ENCODE data around the gene RASSF5. TPM values are rescaled to one million over a fixed set of nuclear protein-coding genes. Genes with fewer than 3 reads are reported as not detected.

The RASSF5 gene
- polyA plus RNA-seq, 2 of the 4 experiments (the other 2 are of a cell fraction): 2.0 to 2.2 TPM

GRCh38 chr1:206510371-206510770 lies 3.0 kb downstream of the RASSF5 start:
- Histone ChIP-seq H3K9me3 (no peaks in the 10 kb centered on the region), H3K4me1 (peaks cover 18% of the 10 kb centered on the region), H3K4me2 (no peak overlapping the region), H3K27ac (no peak overlapping the region), H3K4me3 (no peak overlapping the region)
- 74% methylated on average over 5 of the region's 5 CpGs for WGBS (ENCODE audit: missing lambda C conversion rate)
- POLR2A ChIA-PET: no interaction called here
- ATAC-seq (no peak), FAIRE-seq (no peak), DNase-seq (ENCODE audit: low read depth in 1 of 2, low spot score in 1 of 2) (no peak)
- CTCF ChIA-PET: no interaction called here
- TF ChIP-seq ZNF302 (CRISPR knock-in tag; IDR thresholded peaks at IDR 0.05): no peak
- TF ChIP-seq, protein P1, sequence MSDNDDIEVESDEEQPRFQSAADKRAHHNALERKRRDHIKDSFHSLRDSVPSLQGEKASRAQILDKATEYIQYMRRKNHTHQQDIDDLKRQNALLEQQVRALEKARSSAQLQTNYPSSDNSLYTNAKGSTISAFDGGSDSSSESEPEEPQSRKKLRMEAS (IDR thresholded peaks at IDR 0.05): no peak
- TF ChIP-seq EHF (CRISPR knock-in tag; IDR thresholded peaks at IDR 0.05): no peak
- no peak for TF ChIP-seq HOXB5 (CRISPR knock-in tag; IDR thresholded peaks at IDR 0.05)
- TF ChIP-seq, protein P2, sequence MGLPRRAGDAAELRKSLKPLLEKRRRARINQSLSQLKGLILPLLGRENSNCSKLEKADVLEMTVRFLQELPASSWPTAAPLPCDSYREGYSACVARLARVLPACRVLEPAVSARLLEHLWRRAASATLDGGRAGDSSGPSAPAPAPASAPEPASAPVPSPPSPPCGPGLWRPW (IDR thresholded peaks at IDR 0.05): no peak

GRCh38 chr1:206511362-206512057 lies 4.2 kb downstream of the RASSF5 start:
- DNase-seq (ENCODE audit: low read depth in 1 of 2, low spot score in 1 of 2) (no peak), FAIRE-seq (no peak), ATAC-seq (no peak)
- Histone ChIP-seq H3K4me3 (no peak overlapping the region), H3K9me3 (no peaks in the 10 kb centered on the region), H3K4me1 (peaks cover 18% of the 10 kb centered on the region), H3K4me2 (no peak overlapping the region), H3K27ac (no peak overlapping the region)
- 85% methylated on average over 12 of the region's 14 CpGs for WGBS (ENCODE audit: missing lambda C conversion rate)
- TF ChIP-seq ZFP36 (IDR thresholded peaks at IDR 0.05; ENCODE audit: borderline replicate concordance, partially characterized antibody) (no peak), HOXB13 (CRISPR knock-in tag; IDR thresholded peaks at IDR 0.05; ENCODE audit: low read depth) (no peak), SMC3 (IDR thresholded peaks at IDR 0.05) (no peak), POLR2A (IDR thresholded peaks at IDR 0.05; ENCODE audit: low read length) (no peak)
- TF ChIP-seq, protein P3, sequence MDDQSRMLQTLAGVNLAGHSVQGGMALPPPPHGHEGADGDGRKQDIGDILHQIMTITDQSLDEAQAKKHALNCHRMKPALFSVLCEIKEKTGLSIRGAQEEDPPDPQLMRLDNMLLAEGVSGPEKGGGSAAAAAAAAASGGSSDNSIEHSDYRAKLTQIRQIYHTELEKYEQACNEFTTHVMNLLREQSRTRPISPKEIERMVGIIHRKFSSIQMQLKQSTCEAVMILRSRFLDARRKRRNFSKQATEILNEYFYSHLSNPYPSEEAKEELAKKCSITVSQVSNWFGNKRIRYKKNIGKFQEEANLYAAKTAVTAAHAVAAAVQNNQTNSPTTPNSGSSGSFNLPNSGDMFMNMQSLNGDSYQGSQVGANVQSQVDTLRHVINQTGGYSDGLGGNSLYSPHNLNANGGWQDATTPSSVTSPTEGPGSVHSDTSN (IDR thresholded peaks at IDR 0.05): no peak
- ChIA-PET POLR2A (no interaction called here), CTCF (interaction anchor here (1.2 to 2.4 kb wide), 4 partner anchors 14 to 33 kb away, joined by 3 to 11 read pairs (median 6); no protein-coding TSS in a partner anchor)

DNA sequence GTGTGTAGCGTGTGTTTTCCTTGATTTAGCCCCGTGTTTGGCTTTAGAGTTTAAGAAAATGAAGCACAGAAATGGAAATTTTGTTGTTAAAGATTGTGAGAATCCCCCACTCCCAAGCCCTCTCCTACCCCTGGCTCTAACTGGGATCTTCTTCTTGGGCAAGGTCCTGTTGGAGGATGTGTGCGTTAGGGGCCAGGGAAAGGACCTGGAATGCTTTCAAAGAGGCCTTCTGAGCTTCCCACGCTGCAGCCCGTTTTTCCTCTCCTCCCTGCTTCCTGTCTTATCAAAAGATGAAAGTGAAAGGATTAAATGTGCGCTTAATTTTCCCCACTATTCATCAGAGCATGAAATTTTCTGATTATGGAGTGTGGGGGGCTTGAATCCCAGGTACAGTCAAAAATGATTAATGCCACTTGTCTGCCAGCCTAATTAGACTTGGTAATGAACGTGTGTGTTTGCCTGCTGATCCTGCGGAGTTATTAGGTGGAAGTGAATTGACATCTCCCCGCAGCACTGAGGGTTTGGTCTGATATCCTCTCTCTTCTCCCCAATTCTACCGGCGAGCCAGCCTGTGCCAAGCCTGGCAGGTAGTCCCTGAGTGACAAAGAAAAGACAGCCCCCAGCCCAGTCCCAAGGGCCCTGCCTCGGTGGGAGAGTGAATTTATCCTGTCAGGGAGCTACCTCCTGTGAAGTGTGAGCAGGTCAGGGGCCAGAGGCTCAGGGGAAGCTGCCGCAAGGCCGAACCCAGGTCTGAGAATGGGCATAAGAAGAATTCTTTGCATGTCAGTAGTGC lies 4.9 kb downstream of the RASSF5 start:
- WGBS (ENCODE audit: missing lambda C conversion rate): 77% methylated on average over 14 of the region's 14 CpGs
- no peak for ATAC-seq
- TF ChIP-seq RNF2 (IDR thresholded peaks at IDR 0.05; ENCODE audit: borderline replicate concordance, low read depth) (no peak), ESRRA (IDR thresholded peaks at IDR 0.05; ENCODE audit: borderline replicate concordance, low read length) (no peak), ATOH8 (CRISPR knock-in tag; IDR thresholded peaks at IDR 0.05; ENCODE audit: low read depth) (no peak), FOSB (CRISPR knock-in tag; IDR thresholded peaks at IDR 0.05) (no peak), CTCF (IDR thresholded peaks at IDR 0.05) (no peak), HOXB13 (CRISPR knock-in tag; IDR thresholded peaks at IDR 0.05; ENCODE audit: low read depth) (no peak), REST (IDR thresholded peaks at IDR 0.05) (no peak), MYC (IDR thresholded peaks at IDR 0.05; ENCODE audit: borderline replicate concordance, low read length) (no peak), JUN (IDR thresholded peaks at IDR 0.05) (no peak)
- TF ChIP-seq, protein P4, sequence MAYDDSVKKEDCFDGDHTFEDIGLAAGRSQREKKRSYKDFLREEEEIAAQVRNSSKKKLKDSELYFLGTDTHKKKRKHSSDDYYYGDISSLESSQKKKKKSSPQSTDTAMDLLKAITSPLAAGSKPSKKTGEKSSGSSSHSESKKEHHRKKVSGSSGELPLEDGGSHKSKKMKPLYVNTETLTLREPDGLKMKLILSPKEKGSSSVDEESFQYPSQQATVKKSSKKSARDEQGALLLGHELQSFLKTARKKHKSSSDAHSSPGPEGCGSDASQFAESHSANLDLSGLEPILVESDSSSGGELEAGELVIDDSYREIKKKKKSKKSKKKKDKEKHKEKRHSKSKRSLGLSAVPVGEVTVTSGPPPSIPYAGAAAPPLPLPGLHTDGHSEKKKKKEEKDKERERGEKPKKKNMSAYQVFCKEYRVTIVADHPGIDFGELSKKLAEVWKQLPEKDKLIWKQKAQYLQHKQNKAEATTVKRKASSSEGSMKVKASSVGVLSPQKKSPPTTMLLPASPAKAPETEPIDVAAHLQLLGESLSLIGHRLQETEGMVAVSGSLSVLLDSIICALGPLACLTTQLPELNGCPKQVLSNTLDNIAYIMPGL (CRISPR knock-in tag; IDR thresholded peaks at IDR 0.05; ENCODE audit: borderline replicate concordance): no peak
- TF ChIP-seq, protein P1 (IDR thresholded peaks at IDR 0.05): no peak
- ChIA-PET CTCF (interaction anchor here (0.9 to 2.4 kb wide), 5 partner anchors 8 to 33 kb away, joined by 3 to 11 read pairs (median 4); no protein-coding TSS in a partner anchor), POLR2A (no interaction called here)
- no peaks in the 10 kb centered on the region for H3K9me3 ChIP-seq
- no peak for FAIRE-seq
- no peak overlapping the region for H3K27ac ChIP-seq
- no peak for DNase-seq (ENCODE audit: low read depth in 1 of 2, low spot score in 1 of 2)
- H3K4me3 ChIP-seq: no peak overlapping the region
- peaks cover 18% of the 10 kb centered on the region for H3K4me1 ChIP-seq
- H3K4me2 ChIP-seq: no peak overlapping the region; the same call in 2 of the 3 replicates
